GM18498 (cell line): ENCODE results near the gene PDCD5.
A peak's percentile ranks its signal among the peaks of the same experiment; 100 is the strongest.
"Not testable (repeated sequence)": the region's sequence is repeated elsewhere in the genome, so short reads cannot be mapped to it uniquely, and the experiment has no call there.

Experiments
- ATAC-seq: cut with Tn5 transposase; IDR thresholded peaks from one replicate; pipeline ENCODE4 v1.9.1; 2021; ENCODE audit warnings: mild to moderate bottlenecking, moderate library complexity; ENCODE audit not compliant: unreplicated experiment

The PDCD5 gene

GRCh38 chr19:32576790-32577189 is 4.2 kb upstream of the PDCD5 start:
- no peak for ATAC-seq

GRCh38 chr19:32580353-32580900 is 563 bp upstream of the PDCD5 start:
- peak; percentile 33 for ATAC-seq

GRCh38 chr19:32581705-32582179 is 752 bp downstream of the PDCD5 start:
- no peak for ATAC-seq

GRCh38 chr19:32587747-32588504 is 6.9 kb downstream of the PDCD5 start:
- not testable (repeated sequence) for ATAC-seq

- ATAC-seq, result no peak
Measured at GRCh38 chr19:32594021-32594420, 13.0 kb downstream of the PDCD5 start.

GRCh38 chr19:32595491-32595890 is 14.5 kb downstream of the PDCD5 start:
- no peak for ATAC-seq

GRCh38 chr19:32598022-32598421 is 17.0 kb downstream of the PDCD5 start:
- ATAC-seq, result no peak

- no peak for ATAC-seq
Measured at GRCh38 chr19:32599258-32599657, 18.3 kb downstream of the PDCD5 start.

- no peak for ATAC-seq
Measured at GRCh38 chr19:32599736-32600157, 18.8 kb downstream of the PDCD5 start.

- ATAC-seq, result no peak
Measured at GRCh38 chr19:32603961-32604360, 23.0 kb downstream of the PDCD5 start.

- no peak for ATAC-seq
Measured at GRCh38 chr19:32605544-32605943, 24.6 kb downstream of the PDCD5 start.

GRCh38 chr19:32606289-32606688 is 25.3 kb downstream of the PDCD5 start:
- no peak for ATAC-seq

GRCh38 chr19:32607479-32607878 is 26.5 kb downstream of the PDCD5 start:
- no peak for ATAC-seq

- no peak for ATAC-seq
Measured at GRCh38 chr19:32611161-32611560, 30.2 kb downstream of the PDCD5 start.

GRCh38 chr19:32613008-32613407 is 32.0 kb downstream of the PDCD5 start:
- no peak for ATAC-seq

- no peak for ATAC-seq
Measured at GRCh38 chr19:32614916-32615315, 33.9 kb downstream of the PDCD5 start.

- ATAC-seq, result no peak
Measured at GRCh38 chr19:32615569-32615968, 34.6 kb downstream of the PDCD5 start.

GRCh38 chr19:32619051-32619685 is 38.2 kb downstream of the PDCD5 start:
- no peak for ATAC-seq

GRCh38 chr19:32622002-32622401 is 41.0 kb downstream of the PDCD5 start:
- no peak for ATAC-seq

- ATAC-seq, result no peak
Measured at GRCh38 chr19:32624410-32624809, 43.4 kb downstream of the PDCD5 start.

GRCh38 chr19:32626969-32627368 is 46.0 kb downstream of the PDCD5 start:
- ATAC-seq, result no peak

GRCh38 chr19:32627714-32628270 is 46.8 kb downstream of the PDCD5 start:
- no peak for ATAC-seq
